SK-N-SH (cell line): Measurements from ENCODE around the gene C18orf32.

Experiments
- CTCF ChIP-seq: fragments of 200-600 bp; sonication (generic); IDR thresholded peaks from 2 replicates; pipeline ENCODE4 v1.6.1; 2017; ENCODE audit warnings: antibody characterized with exemption, mild to moderate bottlenecking, moderate library complexity
- MEF2A ChIP-seq: IDR thresholded peaks from 2 replicates; pipeline ENCODE4 v1.4.0; 2012; ENCODE audit warnings: low read depth, borderline replicate concordance

GRCh38 chr18:49491534-49491856 is 4.5 kb upstream of the C18orf32 start:
- TF ChIP-seq CTCF = no peak
- no peak for TF ChIP-seq MEF2A
